ENCODE measurements around the gene STEAP1B. TPM values are rescaled to one million over a fixed set of nuclear protein-coding genes. Genes with fewer than 3 reads are reported as not detected.

The STEAP1B gene
- total RNA-seq, 2 experiments from 2014 or later = not detected

DNA sequence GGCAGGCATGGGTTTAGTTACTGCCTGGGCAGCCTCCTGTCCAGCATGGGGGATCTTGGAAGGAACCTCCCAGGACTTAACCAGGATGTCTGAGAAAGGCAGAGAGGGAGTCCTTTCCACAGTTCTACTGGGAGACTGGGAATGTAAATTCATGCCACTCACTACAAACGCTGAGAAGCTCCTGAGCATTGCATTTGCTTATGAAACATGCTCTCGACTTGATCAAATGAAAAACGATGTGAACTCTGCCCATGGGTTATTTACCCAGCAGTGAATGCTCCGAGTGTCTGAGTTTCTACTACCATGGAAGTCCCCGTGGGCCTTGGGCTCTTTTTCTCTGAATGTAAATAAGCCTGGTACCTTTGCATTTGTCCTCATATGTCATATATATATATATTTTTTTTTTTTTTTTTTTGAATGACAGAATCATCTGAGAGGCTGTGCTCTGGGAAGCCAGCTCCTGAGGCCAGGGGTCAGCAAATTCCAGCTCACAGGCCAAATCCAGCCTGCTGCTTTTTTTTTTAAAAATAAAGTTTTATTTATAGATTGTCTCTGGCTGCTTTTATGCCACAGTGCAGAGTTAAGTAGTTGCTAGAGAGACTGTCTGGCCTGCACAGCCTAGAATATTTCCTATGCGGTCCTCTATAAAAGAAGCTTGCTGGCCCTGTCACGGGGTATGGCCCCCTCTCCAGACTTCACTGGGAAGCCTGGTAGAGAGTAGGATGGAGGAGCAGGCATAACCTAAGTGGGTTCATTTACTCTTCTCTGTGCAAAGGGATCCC is 121.6 kb downstream of the STEAP1B start:
- ATAC-seq = no peak
- no peaks in the 10 kb centered on the region for H3K9me3 Mint-ChIP-seq
- H3K36me3 Mint-ChIP-seq (ENCODE audit: low read depth) = no peaks in the 10 kb centered on the region
- H3K4me3 Mint-ChIP-seq = no peak overlapping the region
- ChIA-PET POLR2A (no interaction called here), CTCF (no interaction called here)
- no peaks in the 10 kb centered on the region for H3K27me3 Mint-ChIP-seq
- no peak overlapping the region for H3K27ac Mint-ChIP-seq
- DNase-seq = no peak
- H3K4me1 Mint-ChIP-seq (ENCODE audit: low read depth) = no peaks in the 10 kb centered on the region
- intact Hi-C loops (cut with micrococcal nuclease) = no loop called here
- TF ChIP-seq, protein P1, sequence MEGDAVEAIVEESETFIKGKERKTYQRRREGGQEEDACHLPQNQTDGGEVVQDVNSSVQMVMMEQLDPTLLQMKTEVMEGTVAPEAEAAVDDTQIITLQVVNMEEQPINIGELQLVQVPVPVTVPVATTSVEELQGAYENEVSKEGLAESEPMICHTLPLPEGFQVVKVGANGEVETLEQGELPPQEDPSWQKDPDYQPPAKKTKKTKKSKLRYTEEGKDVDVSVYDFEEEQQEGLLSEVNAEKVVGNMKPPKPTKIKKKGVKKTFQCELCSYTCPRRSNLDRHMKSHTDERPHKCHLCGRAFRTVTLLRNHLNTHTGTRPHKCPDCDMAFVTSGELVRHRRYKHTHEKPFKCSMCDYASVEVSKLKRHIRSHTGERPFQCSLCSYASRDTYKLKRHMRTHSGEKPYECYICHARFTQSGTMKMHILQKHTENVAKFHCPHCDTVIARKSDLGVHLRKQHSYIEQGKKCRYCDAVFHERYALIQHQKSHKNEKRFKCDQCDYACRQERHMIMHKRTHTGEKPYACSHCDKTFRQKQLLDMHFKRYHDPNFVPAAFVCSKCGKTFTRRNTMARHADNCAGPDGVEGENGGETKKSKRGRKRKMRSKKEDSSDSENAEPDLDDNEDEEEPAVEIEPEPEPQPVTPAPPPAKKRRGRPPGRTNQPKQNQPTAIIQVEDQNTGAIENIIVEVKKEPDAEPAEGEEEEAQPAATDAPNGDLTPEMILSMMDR (IDR thresholded peaks at IDR 0.05) = no peak

DNA sequence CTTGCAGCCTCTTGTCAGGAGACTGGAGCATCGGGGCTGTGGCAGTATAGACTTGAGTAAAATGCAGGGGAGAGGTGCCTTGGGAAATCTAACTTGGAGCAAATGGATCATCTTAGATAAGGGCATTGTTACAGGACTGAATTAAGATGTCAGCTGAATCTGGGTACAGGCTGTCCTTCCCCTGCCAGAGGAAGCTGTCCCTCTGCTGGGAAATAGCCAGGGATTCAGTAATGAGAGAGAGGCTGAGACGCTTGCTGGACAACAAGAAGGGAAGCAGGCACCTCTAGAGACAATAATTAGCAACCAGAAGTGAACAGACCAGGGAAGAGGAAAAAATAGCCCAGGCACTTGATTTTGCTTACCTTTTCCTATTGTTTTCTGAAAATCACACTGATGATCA is 122.3 kb downstream of the STEAP1B start:
- TF ChIP-seq, protein P1 (IDR thresholded peaks at IDR 0.05) = no peak
- DNase-seq (no peak), ATAC-seq (no peak)
- POLR2A ChIA-PET = no interaction called here
- CTCF ChIA-PET = no interaction called here
- H3K36me3 Mint-ChIP-seq (ENCODE audit: low read depth) = no peaks in the 10 kb centered on the region
- H3K4me3 Mint-ChIP-seq = no peak overlapping the region
- H3K4me1 Mint-ChIP-seq (ENCODE audit: low read depth) = no peaks in the 10 kb centered on the region
- no peaks in the 10 kb centered on the region for H3K27me3 Mint-ChIP-seq
- intact Hi-C loops (cut with micrococcal nuclease) = no loop called here
- no peaks in the 10 kb centered on the region for H3K9me3 Mint-ChIP-seq
- H3K27ac Mint-ChIP-seq = no peak overlapping the region

DNA sequence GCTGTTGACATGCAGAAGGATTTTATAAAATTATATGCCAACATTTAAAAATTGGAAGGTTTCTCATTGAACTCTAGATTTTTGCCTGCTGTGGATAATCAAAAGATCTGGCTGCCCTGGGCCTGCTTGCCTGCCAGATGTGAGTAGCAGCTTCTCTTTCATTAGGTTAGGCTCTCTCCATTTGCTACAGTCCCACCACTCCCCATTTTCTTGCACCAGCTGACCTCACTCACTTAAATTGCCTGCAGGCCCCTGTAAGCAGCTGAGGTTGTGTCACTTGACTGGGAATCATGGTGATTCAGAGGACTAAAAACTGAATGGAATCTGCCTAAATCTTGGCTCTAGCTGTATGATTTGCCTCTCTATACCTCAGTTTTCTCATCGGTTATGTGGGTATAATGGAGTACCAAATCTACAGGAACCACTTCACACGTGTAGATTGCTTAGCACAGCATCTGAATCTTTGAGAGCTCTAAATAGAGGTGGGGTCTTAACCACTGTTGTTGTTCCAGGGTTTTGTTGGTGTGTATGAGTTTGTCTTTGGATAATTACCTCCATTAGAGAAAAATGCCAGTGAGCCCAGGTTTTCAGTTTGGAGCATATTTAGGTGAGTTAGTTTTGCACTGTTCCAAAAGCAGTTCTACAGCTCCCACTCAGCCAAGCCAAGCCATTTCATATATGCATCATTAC is 124.5 kb downstream of the STEAP1B start:
- CTCF ChIA-PET = no interaction called here
- POLR2A ChIA-PET = interaction anchor here (0.7 to 1.1 kb wide), 2 partner anchors 9 to 1594 kb away, joined by 3 to 4 read pairs; no protein-coding TSS in a partner anchor
- Mint-ChIP-seq H3K27me3 (no peaks in the 10 kb centered on the region), H3K36me3 (ENCODE audit: low read depth) (no peaks in the 10 kb centered on the region), H3K27ac (no peak overlapping the region), H3K9me3 (no peaks in the 10 kb centered on the region), H3K4me3 (no peak overlapping the region), H3K4me1 (ENCODE audit: low read depth) (no peaks in the 10 kb centered on the region)
- ATAC-seq = no peak
- TF ChIP-seq, protein P1 (IDR thresholded peaks at IDR 0.05) = no peak
- no peak for DNase-seq
- intact Hi-C loops (cut with micrococcal nuclease) = no loop called here

DNA sequence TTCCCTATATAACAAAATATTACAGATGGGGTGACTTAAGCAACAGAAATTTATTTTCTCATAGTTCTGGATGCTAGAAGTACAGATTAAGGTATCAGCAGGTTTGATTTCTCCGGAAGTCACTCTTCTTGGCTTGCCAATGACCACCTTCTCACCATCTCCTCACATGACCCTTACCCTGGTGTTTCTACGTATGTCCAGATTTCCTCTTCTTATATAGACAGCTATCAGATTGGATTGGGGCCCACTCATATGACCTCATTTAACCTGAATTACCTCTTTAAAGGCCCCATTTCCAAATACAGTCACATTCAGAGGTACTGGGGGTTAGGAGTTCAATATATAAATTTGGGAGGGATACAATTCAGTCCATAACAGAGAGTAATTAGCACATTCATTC is 126.1 kb downstream of the STEAP1B start:
- DNase-seq (no peak), ATAC-seq (no peak)
- POLR2A ChIA-PET = no interaction called here
- H3K36me3 Mint-ChIP-seq (ENCODE audit: low read depth) = no peaks in the 10 kb centered on the region
- TF ChIP-seq, protein P1 (IDR thresholded peaks at IDR 0.05) = no peak
- H3K4me1 Mint-ChIP-seq (ENCODE audit: low read depth) = no peaks in the 10 kb centered on the region
- peaks cover 2% of the 10 kb centered on the region for H3K27me3 Mint-ChIP-seq
- intact Hi-C loops (cut with micrococcal nuclease) = no loop called here
- H3K27ac Mint-ChIP-seq = no peak overlapping the region
- H3K4me3 Mint-ChIP-seq = no peak overlapping the region
- CTCF ChIA-PET = no interaction called here
- no peaks in the 10 kb centered on the region for H3K9me3 Mint-ChIP-seq

DNA sequence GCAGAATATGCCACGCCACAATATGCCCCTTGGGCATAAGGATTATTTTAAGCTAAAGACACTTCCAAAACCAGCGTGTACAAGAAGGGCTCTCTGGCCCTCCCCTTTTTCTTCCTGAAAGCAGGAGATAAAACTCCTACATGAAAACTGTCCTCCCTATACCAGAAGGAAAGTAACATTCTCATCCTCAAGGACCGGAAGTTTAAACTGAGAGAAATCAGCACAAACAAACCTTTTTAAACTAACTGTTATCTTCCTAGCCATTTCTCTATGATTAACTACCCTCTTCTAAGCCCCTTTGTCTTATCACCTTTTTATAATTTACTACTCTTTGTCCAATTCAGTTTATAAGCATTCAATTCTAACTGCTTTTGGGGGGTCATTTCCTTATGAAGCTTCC is 126.6 kb downstream of the STEAP1B start:
- intact Hi-C loops (cut with micrococcal nuclease) = no loop called here
- ATAC-seq (no peak), DNase-seq (no peak)
- no peak overlapping the region for H3K4me3 Mint-ChIP-seq
- H3K4me1 Mint-ChIP-seq (ENCODE audit: low read depth) = no peaks in the 10 kb centered on the region
- TF ChIP-seq, protein P1 (IDR thresholded peaks at IDR 0.05) = no peak
- H3K36me3 Mint-ChIP-seq (ENCODE audit: low read depth) = no peaks in the 10 kb centered on the region
- POLR2A ChIA-PET = interaction anchor here (1.4 kb wide), 1 partner anchor 9 kb away, joined by 3 read pairs; no protein-coding TSS in a partner anchor
- no peaks in the 10 kb centered on the region for H3K9me3 Mint-ChIP-seq
- no peak overlapping the region for H3K27ac Mint-ChIP-seq
- H3K27me3 Mint-ChIP-seq = peaks cover 3% of the 10 kb centered on the region
- CTCF ChIA-PET = no interaction called here

All from activated CD8-positive, alpha-beta T cell treated with anti-CD3 and anti-CD28 coated beads for 36 hours (primary cell).